GM18511 (cell line): ENCODE measurements around the gene UNK.
A peak's percentile ranks its signal among the peaks of the same experiment; 100 is the strongest.
"Not testable (repeated sequence)": the region's sequence is repeated elsewhere in the genome, so short reads cannot be mapped to it uniquely, and the experiment has no call there.

Experiments used
- ATAC-seq: cut with Tn5 transposase; IDR thresholded peaks from one replicate; pipeline ENCODE4 v1.9.1; 2021; ENCODE audit warnings: mild to moderate bottlenecking, moderate library complexity; ENCODE audit not compliant: unreplicated experiment

UNK gene

DNA sequence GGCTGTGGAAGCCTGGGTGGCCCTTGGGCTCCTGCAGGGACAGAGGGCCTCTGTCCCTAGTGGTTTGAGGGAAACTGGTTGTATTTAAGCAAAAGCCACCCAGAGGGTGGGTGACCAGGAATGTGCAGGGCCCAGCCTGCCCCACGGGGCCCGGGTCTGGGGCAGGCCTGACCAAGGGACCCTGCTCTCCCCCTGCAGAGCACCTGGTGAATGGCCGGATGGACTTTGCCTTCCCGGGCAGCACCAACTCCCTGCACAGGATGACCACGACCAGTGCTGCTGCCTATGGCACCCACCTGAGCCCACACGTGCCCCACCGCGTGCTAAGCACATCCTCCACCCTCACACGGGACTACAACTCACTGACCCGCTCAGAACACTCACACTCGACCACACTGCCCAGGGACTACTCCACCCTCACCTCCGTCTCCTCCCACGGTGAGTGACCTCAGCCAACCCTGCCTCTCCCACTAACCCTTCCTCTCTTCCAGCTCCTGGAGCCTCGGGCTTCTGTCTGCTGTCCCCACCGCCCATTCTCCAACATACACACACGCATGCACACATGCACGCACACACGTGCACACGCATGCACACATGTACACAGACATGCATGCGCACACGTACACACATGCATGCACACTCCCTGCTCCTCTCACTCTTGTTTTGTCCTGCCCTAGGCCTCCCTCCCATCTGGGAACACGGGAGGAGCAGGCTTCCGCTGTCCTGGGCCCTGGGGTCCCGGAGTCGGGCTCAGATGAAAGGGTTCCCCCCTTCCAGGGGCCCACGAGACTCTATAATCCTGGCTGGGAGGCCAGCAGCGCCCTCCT lies 30.0 kb upstream of the UNK start:
- no peak for ATAC-seq

DNA sequence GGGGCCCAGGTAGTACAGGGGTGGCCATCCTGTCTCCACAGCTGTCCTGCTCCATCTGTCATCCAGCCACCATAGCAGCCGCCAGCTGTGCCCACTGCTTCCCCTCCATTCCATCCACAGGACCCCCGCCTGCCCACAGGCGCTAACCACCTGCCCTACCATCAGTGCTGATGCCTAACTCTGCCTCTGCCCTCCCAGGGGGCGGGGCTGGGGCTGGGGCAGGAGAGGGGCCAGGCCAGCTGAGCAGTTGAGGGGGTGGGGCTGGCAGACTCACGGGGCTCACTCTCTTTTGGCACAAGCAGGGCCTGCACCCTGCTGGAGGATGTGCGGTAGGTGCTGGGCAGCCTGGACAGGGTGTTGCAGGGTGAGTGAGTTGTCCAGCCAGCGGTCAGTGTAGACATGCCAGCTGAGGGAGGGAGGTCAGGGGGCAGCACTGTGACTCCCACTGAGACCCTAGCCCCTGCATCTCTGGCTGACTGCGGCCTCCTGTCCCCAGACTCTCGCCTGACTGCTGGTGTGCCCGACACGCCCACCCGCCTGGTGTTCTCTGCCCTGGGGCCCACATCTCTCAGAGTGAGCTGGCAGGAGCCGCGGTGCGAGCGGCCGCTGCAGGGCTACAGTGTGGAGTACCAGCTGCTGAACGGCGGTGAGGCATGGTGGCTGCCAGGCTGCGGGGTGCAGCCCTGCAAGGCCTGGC lies 29.3 kb upstream of the UNK start:
- no peak for ATAC-seq

- ATAC-seq, result no peak
Measured at GRCh38 chr17:75755990-75756389, 28.6 kb upstream of the UNK start.

GRCh38 chr17:75756451-75757085 lies 28.0 kb upstream of the UNK start:
- no peak for ATAC-seq

DNA sequence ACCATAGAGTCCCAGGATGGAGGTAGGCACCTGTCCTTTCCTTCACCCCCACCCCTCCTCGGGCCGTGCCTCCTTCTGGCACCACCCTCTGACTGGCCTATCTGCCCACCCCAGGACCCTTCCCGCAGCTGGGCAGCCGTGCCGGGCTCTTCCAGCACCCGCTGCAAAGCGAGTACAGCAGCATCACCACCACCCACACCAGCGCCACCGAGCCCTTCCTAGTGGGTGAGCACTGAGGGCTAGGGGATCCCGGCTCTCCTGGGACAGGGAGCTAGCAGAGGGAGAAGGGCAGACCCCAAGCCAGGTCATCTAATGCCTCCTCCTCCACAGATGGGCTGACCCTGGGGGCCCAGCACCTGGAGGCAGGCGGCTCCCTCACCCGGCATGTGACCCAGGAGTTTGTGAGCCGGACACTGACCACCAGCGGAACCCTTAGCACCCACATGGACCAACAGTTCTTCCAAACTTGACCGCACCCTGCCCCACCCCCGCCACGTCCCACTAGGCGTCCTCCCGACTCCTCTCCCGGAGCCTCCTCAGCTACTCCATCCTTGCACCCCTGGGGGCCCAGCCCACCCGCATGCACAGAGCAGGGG lies 27.4 kb upstream of the UNK start:
- ATAC-seq, result no peak

GRCh38 chr17:75758131-75758905 lies 26.3 kb upstream of the UNK start:
- no peak for ATAC-seq

DNA sequence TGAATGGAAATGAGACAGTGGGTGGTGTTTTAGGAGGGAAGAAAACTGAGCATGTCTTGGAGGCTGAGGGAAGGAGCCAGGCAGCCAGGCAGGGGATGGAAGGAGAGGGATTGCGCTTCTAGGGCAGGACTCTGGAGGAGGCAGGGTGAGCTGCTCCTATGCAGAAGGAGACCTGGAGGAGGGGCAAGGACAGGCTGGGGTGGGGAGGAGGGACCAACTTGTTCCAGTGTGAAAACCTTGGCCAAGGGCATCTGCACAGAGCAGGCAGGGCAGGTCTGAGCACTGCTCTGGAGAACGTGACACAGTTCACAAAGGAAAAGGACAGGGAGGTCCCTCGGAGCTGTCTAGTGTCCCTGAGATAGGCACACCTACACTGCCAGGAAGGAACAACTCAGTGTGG lies 25.1 kb upstream of the UNK start:
- ATAC-seq, result no peak

- ATAC-seq, result not testable (repeated sequence)
Measured at GRCh38 chr17:75759978-75760640, 24.5 kb upstream of the UNK start.

DNA sequence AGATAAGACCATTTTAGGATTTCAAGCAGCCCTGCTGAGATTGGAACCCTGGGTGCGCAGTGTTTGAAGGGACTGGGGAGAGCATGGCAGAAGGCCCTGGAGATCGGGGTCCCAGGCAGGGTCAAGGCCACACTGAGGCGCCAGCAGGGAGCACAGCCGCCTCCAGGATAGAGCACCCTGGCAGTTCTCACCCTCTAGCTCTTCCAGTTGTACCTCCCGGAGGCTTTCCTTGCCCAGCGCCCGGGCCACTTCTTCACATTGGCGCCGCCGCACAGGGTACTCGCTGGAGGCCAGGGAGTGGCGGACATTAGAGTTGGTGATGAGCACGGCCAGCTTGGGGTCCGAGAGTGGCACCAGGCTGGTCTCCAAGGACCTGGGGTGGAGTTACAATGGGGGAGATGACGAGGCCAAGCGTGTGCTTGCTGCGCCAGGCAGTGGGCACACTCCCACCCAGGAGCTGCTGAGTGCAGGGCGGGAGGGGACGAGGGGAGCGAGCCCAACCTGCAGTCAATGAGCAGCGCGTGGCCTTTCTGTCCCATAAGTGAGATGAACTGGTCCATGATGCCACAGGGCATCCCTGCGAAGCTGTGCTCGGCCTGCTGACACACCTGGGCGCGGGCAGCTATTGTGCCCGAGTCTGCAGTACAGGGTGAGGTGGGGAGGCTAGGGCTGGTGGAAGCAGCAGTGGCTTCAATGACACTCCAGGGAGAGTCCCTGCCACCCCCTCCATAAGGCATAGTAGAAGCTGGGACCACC lies 21.9 kb upstream of the UNK start:
- ATAC-seq, result no peak

DNA sequence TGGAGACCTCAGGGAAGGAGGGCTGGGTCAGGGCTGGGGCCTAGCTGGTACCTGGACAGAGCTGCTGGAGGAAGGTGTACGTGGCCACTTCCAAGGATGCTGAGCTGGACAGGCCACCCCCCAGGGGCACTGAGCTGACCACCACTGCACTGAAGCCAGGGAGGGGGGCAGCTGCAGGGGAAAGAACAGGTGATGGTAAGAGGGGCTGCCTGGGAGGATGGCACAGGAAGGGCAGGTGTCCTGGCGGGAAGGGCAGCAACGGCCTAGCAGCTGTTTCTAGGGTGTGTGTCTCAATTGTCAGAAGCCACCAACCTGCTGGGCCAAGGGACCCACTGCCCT lies 21.4 kb upstream of the UNK start:
- ATAC-seq, result no peak

DNA sequence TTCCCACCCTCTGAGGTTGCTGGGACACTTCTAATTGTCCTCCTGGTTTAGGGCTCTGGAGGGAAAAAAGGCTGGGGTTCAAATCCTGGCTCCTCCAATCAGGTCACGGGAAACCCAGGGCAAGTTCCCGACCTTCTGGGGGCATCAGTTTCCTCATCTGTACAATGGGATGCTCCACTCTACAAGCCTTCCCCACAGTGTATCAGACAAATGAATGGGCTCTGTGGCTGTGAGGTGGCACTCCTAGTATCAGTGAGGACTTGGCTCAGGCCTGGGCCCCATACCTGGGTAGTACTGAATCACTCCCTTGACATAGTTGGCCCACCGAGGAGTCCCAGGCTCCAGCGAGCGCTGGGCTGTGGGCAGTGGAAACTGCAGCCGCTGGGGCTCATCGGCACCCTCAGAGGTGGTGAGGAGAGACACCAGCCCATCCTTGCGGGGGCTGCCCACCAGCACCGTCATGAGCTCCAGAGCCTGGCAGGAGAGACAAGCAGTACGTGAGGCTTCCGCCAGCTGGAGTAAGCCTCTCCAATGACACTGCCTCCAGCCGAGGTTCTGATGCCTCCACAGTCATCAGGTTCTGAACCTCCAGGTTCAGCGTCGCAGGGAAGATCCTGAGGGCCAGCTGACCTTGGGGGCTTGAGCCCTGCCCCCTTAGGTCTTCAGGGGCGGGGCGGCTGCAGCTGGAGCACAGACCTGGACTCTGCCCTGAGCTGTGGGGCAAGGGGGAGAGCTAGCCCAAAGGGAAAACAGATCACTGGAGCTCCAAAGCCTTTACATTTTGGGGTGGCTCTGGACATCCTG lies 20.8 kb upstream of the UNK start:
- no peak for ATAC-seq

- ATAC-seq, result no peak
Measured at GRCh38 chr17:75764417-75764710, 20.2 kb upstream of the UNK start.

- peak; percentile 85 for ATAC-seq
Measured at GRCh38 chr17:75764711-75765421, 19.7 kb upstream of the UNK start, which contains the start of gene GALK1. Gene GALK1 (minus strand): TSS chr17:75765192. CDS start chr17:75765136, 56 bp downstream.

- no peak for ATAC-seq
Measured at GRCh38 chr17:75765981-75766380, 18.6 kb upstream of the UNK start.

DNA sequence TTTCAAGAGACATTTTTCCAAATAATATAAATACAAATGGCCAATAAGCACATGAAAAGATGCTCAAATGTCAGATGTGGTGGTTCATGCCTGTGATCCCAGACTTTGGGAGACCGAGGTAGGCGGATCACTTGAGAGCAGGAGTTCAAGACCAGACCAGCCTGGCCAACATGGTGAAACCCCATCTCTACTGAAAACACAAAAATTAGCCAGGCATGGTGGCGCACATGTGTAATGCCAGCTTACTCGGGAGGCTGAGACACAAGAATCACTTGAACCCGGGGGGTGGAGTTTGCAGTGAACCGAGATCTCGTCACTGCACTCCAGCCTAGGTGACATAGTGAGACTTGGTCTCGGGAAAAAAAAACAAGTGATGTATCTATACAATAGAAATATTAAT lies 16.7 kb upstream of the UNK start:
- no peak for ATAC-seq

- ATAC-seq, result no peak
Measured at GRCh38 chr17:75769536-75769935, 15.1 kb upstream of the UNK start.

- no peak for ATAC-seq
Measured at GRCh38 chr17:75771334-75772281, 13.0 kb upstream of the UNK start.
